ENCODE measurements around the gene PRRC2B. TPM values are rescaled to one million over a fixed set of nuclear protein-coding genes. Genes with fewer than 3 reads are reported as not detected.

The PRRC2B gene
- total and polyA plus RNA-seq, 2 of the 13 experiments (the other 11 are each of a cell fraction or from before 2014, with no cell fraction given) = 20.8 to 37.4 TPM

DNA sequence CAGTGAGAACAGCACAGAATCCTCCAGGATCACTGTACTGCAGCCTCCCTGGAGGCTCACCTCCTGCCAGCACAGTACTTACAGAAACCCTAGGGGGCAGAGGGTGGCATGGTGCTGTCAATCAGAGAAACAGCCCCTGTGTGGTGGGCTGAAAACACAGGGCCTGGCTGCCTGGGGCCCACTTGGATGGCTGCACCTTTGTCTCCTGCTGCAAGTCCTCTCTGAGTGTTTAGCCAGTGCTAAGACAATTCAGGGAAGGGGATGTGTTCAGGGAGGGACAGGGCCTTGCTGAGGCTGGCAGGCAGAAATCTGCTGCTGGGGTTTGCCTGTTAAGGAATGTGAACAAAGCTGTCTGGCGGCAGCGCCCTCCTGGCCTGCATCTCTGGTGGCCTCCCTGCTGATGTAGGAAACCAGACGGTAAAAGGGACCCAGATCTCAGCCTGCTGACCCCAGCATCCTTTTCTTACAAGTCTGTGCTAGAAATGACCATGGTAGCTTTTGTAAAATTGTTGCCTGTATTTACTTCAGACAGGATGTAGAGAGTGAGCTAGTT lies 39.5 kb downstream of the PRRC2B start:
- POLR2A ChIA-PET = no interaction called here
- H3K79me2 ChIP-seq (ENCODE audit: insufficient read depth, low read length) = peaks cover 47% of the 10 kb centered on the region
- FAIRE-seq (no peak), DNase-seq (ENCODE audit: low spot score) (no peak), ATAC-seq (no peak)
- CTCF ChIA-PET (ENCODE audit: low intra/inter-chr PET ratio, low total read pairs) = no interaction called here
- H3K27ac ChIP-seq (ENCODE audit: extremely low read length, insufficient read depth, low read length) = no peak overlapping the region
- H3K36me3 ChIP-seq (replicated peaks in 1 of 2; ENCODE audit: control insufficient read depth in 1 of 2, insufficient read depth in 2 of 2, low read length in 2 of 2) = peaks cover 35 to 67% of the 10 kb centered on the region in 2 experiments
- no peaks in the 10 kb centered on the region for H3K9me3 ChIP-seq (ENCODE audit: low read length)
- H3K4me2 ChIP-seq (ENCODE audit: low read depth, low read length) = no peak overlapping the region
- no peaks in the 10 kb centered on the region for H3K4me1 ChIP-seq (ENCODE audit: insufficient read depth, low read length)
- H3K27me3 ChIP-seq (ENCODE audit: control insufficient read depth in 1 of 2, insufficient read depth in 2 of 2, low read length in 2 of 2) = no peaks in the 10 kb centered on the region
- no TSS peak for BruUV-seq (replicated peaks)
- intact Hi-C loops (cut with micrococcal nuclease; ENCODE audit: unreplicated experiment) (no loop called here), in situ Hi-C loops (cut with HindIII; ENCODE audit: extremely low pct_ligation_motif_present, low pct_unique_long_range_greater_than_20kb) (no loop called here)
- no peak overlapping the region for H2AFZ ChIP-seq (ENCODE audit: low read length)
- H3K9ac ChIP-seq (ENCODE audit: insufficient read depth, low read depth, low read length) = no peak overlapping the region
- peaks cover 33% of the 10 kb centered on the region for H4K20me1 ChIP-seq (ENCODE audit: insufficient read depth, low read length)
- WGBS (ENCODE audit: low lambda C conversion rate) = 100% methylated on average over 3 of the region's 3 CpGs
- H3K4me3 ChIP-seq (replicated peaks in 1 of 3; ENCODE audit: insufficient read depth in 1 of 3, low read depth in 2 of 3, low read length in 3 of 3) = no peak overlapping the region
- TF ChIP-seq, protein P1, sequence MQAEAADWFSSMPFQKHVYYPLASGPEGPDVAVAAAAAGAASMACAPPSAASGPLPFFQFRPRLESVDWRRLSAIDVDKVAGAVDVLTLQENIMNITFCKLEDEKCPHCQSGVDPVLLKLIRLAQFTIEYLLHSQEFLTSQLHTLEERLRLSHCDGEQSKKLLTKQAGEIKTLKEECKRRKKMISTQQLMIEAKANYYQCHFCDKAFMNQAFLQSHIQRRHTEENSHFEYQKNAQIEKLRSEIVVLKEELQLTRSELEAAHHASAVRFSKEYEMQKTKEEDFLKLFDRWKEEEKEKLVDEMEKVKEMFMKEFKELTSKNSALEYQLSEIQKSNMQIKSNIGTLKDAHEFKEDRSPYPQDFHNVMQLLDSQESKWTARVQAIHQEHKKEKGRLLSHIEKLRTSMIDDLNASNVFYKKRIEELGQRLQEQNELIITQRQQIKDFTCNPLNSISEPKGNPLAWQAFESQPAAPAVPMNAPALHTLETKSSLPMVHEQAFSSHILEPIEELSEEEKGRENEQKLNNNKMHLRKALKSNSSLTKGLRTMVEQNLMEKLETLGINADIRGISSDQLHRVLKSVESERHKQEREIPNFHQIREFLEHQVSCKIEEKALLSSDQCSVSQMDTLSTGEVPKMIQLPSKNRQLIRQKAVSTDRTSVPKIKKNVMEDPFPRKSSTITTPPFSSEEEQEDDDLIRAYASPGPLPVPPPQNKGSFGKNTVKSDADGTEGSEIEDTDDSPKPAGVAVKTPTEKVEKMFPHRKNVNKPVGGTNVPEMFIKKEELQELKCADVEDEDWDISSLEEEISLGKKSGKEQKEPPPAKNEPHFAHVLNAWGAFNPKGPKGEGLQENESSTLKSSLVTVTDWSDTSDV (CRISPR knock-in tag; IDR thresholded peaks at IDR 0.05) = no peak
- no peak for TF ChIP-seq MYC (CRISPR knock-in tag; IDR thresholded peaks at IDR 0.05; ENCODE audit: borderline replicate concordance)
- no peak for TF ChIP-seq ZNF749 (CRISPR knock-in tag; IDR thresholded peaks at IDR 0.05; ENCODE audit: borderline replicate concordance)
- TF ChIP-seq MED13 (CRISPR knock-in tag; IDR thresholded peaks at IDR 0.05) = no peak
- no peak for TF ChIP-seq ZSCAN20 (CRISPR knock-in tag; IDR thresholded peaks at IDR 0.05; ENCODE audit: borderline replicate concordance)
- TF ChIP-seq, protein P2, sequence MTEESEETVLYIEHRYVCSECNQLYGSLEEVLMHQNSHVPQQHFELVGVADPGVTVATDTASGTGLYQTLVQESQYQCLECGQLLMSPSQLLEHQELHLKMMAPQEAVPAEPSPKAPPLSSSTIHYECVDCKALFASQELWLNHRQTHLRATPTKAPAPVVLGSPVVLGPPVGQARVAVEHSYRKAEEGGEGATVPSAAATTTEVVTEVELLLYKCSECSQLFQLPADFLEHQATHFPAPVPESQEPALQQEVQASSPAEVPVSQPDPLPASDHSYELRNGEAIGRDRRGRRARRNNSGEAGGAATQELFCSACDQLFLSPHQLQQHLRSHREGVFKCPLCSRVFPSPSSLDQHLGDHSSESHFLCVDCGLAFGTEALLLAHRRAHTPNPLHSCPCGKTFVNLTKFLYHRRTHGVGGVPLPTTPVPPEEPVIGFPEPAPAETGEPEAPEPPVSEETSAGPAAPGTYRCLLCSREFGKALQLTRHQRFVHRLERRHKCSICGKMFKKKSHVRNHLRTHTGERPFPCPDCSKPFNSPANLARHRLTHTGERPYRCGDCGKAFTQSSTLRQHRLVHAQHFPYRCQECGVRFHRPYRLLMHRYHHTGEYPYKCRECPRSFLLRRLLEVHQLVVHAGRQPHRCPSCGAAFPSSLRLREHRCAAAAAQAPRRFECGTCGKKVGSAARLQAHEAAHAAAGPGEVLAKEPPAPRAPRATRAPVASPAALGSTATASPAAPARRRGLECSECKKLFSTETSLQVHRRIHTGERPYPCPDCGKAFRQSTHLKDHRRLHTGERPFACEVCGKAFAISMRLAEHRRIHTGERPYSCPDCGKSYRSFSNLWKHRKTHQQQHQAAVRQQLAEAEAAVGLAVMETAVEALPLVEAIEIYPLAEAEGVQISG (CRISPR knock-in tag; IDR thresholded peaks at IDR 0.05) = no peak
- TF ChIP-seq SNAPC4 (CRISPR knock-in tag; IDR thresholded peaks at IDR 0.05) = no peak
- no peak for TF ChIP-seq ZNF317 (CRISPR knock-in tag; IDR thresholded peaks at IDR 0.05)
- TF ChIP-seq JUND (CRISPR knock-in tag; IDR thresholded peaks at IDR 0.05) = no peak
- TF ChIP-seq RORA (CRISPR knock-in tag; IDR thresholded peaks at IDR 0.05) = no peak
- TF ChIP-seq KLF15 (CRISPR knock-in tag; IDR thresholded peaks at IDR 0.05; ENCODE audit: borderline replicate concordance) = no peak
- TF ChIP-seq MNT (IDR thresholded peaks at IDR 0.05) = no peak
